Liver (tissue), 3 donors: ENCODE data around the gene IRAK1BP1.

ENCODE experiments used
- GABPA ChIP-seq, 2 donors: IDR thresholded peaks in 1 of 2; conservative IDR thresholded peaks in 1 of 2; 2 replicates each; pipeline ENCODE4 v1.6.1; 2016; ENCODE audit warnings: antibody characterized with exemption in 2 of 2, mild to moderate bottlenecking in 1 of 2, moderate library complexity in 1 of 2
- HNF4A ChIP-seq, 2 donors: conservative IDR thresholded peaks; 2 replicates each; pipeline ENCODE4 v1.6.1; 2016; ENCODE audit warnings: antibody characterized with exemption in 2 of 2, mild to moderate bottlenecking in 2 of 2
- JUND ChIP-seq, 2 donors: IDR thresholded peaks; 2 replicates each; pipeline ENCODE4 v1.6.1; 2016; ENCODE audit warnings: antibody characterized with exemption in 2 of 2
- TF ChIP-seq, protein P1 (sequence below): fragments of 150-350 bp; IDR thresholded peaks from 2 replicates; pipeline ENCODE4 v1.5.1; 2017; ENCODE audit warnings: improper control_type of control experiment, low read depth, low read length; ENCODE audit not compliant: missing input control
- TF ChIP-seq, protein P2 (sequence below): IDR thresholded peaks from 2 replicates; pipeline ENCODE4 v1.6.1; 2016; ENCODE audit warnings: antibody characterized with exemption
- TF ChIP-seq, protein P3 (sequence below): IDR thresholded peaks from 2 replicates; pipeline ENCODE4 v1.6.1; 2016; ENCODE audit warnings: antibody characterized with exemption
- donor health status: healthy.
- donor health status: healthy.

DNA sequence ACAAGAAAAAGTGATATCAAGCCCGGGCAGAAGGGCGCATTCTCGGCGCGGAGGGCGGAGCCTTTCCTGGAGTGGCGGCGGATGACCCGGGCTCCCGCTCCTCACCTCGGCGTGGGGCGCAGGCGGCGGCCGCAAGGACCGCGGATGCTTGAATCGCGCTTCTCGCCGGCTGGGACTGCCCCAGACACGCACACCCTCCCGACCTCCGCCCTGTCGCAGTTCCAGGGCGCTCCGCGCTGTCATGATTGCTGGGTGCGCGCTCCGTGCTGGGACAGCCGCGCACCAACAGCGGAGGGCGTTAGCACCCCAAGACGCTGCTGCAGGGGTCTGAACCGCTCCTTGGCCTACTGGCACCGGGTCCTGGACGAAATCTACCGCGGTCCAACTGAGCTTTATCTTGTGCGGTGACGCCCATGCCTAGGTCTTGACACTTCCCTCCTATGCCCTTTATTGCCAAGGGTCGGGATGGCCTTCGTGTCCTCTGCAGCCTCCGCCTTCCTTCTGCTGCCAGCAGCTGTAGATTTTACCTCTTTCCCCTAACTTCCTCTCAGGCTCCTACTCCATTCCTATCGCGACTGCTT is 43.3 kb downstream of the IRAK1BP1 start:
- TF ChIP-seq, protein P1, sequence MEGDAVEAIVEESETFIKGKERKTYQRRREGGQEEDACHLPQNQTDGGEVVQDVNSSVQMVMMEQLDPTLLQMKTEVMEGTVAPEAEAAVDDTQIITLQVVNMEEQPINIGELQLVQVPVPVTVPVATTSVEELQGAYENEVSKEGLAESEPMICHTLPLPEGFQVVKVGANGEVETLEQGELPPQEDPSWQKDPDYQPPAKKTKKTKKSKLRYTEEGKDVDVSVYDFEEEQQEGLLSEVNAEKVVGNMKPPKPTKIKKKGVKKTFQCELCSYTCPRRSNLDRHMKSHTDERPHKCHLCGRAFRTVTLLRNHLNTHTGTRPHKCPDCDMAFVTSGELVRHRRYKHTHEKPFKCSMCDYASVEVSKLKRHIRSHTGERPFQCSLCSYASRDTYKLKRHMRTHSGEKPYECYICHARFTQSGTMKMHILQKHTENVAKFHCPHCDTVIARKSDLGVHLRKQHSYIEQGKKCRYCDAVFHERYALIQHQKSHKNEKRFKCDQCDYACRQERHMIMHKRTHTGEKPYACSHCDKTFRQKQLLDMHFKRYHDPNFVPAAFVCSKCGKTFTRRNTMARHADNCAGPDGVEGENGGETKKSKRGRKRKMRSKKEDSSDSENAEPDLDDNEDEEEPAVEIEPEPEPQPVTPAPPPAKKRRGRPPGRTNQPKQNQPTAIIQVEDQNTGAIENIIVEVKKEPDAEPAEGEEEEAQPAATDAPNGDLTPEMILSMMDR = no peak
- TF ChIP-seq GABPA (IDR thresholded peaks at IDR 0.05 in 1 of 2, conservative IDR thresholded peaks at IDR 0.05 in 1 of 2) = no peak
- TF ChIP-seq, protein P2, sequence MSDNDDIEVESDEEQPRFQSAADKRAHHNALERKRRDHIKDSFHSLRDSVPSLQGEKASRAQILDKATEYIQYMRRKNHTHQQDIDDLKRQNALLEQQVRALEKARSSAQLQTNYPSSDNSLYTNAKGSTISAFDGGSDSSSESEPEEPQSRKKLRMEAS = no peak
- TF ChIP-seq HNF4A (conservative IDR thresholded peaks at IDR 0.05) = no peak
- TF ChIP-seq, protein P3, sequence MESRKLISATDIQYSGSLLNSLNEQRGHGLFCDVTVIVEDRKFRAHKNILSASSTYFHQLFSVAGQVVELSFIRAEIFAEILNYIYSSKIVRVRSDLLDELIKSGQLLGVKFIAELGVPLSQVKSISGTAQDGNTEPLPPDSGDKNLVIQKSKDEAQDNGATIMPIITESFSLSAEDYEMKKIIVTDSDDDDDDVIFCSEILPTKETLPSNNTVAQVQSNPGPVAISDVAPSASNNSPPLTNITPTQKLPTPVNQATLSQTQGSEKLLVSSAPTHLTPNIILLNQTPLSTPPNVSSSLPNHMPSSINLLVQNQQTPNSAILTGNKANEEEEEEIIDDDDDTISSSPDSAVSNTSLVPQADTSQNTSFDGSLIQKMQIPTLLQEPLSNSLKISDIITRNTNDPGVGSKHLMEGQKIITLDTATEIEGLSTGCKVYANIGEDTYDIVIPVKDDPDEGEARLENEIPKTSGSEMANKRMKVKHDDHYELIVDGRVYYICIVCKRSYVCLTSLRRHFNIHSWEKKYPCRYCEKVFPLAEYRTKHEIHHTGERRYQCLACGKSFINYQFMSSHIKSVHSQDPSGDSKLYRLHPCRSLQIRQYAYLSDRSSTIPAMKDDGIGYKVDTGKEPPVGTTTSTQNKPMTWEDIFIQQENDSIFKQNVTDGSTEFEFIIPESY = no peak
- TF ChIP-seq JUND (IDR thresholded peaks at IDR 0.05) = no peak
